Cardiac ventricle fibroblast (primary cell): ENCODE measurements around the gene ID4. TPM values are rescaled to one million over a fixed set of nuclear protein-coding genes. Genes with fewer than 3 reads are reported as not detected.

ENCODE experiments used
- total RNA-seq: library from RNA; depleted of rRNA; stranded (reverse); fragments of >200 nt; gene quantifications from 2 replicates; pipeline ENCODE4 v1.2.3, GENCODE V29; 2015

The ID4 gene, protein sequence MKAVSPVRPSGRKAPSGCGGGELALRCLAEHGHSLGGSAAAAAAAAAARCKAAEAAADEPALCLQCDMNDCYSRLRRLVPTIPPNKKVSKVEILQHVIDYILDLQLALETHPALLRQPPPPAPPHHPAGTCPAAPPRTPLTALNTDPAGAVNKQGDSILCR
- 7.7 and 8.6 TPM in 2 replicates for total RNA-seq

DNA sequence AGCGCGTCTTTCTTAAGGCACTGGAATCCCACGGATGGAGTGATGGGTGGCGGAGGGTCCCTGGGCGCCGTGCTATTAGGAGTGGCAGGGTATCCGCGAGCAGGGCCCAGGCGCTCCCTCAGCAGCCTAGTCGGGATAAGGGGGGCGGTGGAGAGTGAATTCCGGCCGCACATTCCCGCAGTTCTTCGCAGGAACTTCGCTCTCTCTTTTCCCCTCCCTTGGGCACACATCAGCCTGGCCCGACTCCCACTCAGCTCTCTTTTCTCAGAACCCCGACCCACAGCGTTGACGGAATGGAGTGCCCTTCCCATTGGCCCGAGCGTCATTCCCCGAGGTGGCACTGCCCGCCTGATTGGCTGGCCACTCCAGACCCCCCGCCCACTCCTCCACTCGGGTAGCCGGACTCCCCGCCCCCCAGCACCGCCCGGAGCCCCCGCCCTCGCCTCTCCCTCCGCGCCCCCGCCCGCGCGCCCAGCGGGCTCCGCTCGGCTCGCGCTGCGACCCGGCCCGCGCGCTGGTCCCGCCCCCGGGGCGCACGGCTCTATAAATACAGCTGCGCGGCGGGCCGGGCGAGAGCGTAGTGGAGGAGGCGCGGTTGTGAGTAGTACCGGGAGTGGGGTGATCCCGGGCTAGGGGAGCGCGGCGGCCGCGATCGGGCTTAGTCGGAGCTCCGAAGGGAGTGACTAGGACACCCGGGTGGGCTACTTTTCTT, at the start of gene ID4:
Gene ID4 (plus strand): TSS at position 572 of the 712 bp plus-strand sequence. CDS start 385 bp downstream, outside the sequence.

